AG10803 (cell line): ENCODE data around the gene AURKB.
A peak's percentile ranks its signal among the peaks of the same experiment; 100 is the strongest.
"Not testable (repeated sequence)": the region's sequence is repeated elsewhere in the genome, so short reads cannot be mapped to it uniquely, and the experiment has no call there.

ENCODE experiments used
- DNase-seq: peaks from one replicate; pipeline ENCODE4 v3.0.0; 2010; ENCODE audit warnings: low read depth
- H3K4me3 ChIP-seq: 2 replicates; pipeline ENCODE4 v1.5.1; 2011; ENCODE audit warnings: mild to moderate bottlenecking, low read length, control low read depth
- TF ChIP-seq, protein P1 (sequence below): conservative IDR thresholded peaks from 2 replicates; pipeline ENCODE4 v1.5.1; 2011; ENCODE audit warnings: mild to moderate bottlenecking, low read length, control low read depth, inconsistent platforms

AURKB gene

DNA sequence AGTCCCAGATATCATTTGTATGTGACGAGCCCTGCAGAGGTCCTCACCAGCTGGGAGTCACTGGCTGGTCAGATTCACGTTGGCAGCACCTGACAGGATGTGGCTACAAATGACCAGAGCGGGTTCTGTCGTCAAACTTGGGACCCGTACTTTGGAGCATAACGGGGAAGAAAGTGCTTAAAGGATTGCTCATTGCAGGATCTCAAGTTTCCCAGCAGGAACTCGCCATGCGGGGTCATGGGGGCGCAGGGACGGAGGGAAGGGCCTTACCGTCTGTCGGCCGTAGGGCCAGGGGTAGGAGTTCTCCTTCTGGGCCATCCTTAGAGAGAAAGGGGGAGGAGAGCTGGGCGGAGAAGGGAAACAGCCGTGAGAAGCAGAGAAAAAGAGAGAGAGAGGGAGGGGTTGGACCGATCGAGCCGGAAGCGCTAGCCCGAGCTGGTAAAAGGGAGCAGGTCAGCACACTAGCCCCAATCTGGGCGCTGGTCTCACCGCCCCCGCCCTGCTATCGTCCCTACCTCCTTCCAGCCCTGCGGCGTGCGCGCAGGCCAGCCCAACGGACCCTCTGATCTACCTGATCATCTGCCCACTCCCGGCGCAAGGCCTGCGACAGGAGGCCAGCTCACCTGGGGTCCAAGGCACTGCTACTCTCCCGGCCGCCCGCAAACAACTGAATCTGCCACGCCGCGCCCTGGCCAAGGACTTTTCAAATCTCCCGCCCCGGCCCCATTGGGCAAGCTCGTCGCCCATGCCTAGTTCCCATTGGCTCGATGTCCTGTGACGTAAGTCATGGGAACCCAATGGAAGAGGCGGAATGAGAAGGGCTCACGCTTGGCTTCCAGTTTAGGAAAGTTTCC lies at the start of gene AURKB:
AURKB (minus strand) TSS at position 669 of the 854 bp plus-strand sequence; CDS start at position 318, 351 bp downstream.
- TF ChIP-seq, protein P1, sequence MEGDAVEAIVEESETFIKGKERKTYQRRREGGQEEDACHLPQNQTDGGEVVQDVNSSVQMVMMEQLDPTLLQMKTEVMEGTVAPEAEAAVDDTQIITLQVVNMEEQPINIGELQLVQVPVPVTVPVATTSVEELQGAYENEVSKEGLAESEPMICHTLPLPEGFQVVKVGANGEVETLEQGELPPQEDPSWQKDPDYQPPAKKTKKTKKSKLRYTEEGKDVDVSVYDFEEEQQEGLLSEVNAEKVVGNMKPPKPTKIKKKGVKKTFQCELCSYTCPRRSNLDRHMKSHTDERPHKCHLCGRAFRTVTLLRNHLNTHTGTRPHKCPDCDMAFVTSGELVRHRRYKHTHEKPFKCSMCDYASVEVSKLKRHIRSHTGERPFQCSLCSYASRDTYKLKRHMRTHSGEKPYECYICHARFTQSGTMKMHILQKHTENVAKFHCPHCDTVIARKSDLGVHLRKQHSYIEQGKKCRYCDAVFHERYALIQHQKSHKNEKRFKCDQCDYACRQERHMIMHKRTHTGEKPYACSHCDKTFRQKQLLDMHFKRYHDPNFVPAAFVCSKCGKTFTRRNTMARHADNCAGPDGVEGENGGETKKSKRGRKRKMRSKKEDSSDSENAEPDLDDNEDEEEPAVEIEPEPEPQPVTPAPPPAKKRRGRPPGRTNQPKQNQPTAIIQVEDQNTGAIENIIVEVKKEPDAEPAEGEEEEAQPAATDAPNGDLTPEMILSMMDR: no peak
- peak within 1 kb of the TSS; percentile 84 for H3K4me3 ChIP-seq
- peak; percentile 96 for DNase-seq

DNA sequence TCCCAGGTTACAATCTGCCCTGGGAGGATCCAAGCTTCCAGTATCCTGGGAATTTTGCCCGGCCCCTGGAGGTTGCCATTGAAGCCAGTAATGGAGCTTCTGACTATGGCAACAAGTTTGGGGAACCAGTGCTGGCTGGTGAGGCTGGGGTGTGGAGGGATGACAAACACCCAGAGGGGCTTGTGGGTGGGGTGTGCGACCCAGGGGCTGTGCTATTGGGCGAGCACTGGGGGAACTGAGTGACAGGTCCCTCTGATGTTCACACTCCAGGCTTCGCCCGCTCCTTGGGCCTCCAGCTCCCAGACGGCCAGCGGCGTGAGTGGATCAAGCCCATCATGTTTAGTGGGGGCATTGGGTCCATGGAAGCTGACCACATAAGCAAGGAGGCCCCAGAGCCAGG lies 47.4 kb upstream of the AURKB start:
- no peak overlapping the region for H3K4me3 ChIP-seq
- TF ChIP-seq, protein P1: no peak
- no peak for DNase-seq

DNA sequence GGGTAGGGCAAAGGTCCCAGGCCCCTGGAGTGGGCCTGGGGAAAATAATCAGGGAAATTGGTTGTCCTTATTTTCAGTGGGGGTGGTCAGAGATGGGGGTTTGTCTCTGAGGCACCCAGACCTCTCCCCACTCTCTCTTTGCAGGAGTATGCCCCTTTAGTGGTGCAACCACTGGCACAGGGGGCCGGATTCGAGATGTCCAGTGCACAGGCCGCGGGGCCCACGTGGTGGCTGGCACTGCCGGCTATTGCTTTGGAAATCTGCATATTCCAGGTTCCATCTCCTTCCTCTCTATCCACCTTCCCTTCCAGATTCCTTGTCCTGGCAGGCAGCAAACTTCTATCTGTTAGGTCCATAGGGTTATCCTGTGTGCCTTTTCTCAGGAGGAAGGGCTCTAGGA lies 46.3 kb upstream of the AURKB start:
- TF ChIP-seq, protein P1: no peak
- no peak for DNase-seq
- H3K4me3 ChIP-seq: no peak overlapping the region

DNA sequence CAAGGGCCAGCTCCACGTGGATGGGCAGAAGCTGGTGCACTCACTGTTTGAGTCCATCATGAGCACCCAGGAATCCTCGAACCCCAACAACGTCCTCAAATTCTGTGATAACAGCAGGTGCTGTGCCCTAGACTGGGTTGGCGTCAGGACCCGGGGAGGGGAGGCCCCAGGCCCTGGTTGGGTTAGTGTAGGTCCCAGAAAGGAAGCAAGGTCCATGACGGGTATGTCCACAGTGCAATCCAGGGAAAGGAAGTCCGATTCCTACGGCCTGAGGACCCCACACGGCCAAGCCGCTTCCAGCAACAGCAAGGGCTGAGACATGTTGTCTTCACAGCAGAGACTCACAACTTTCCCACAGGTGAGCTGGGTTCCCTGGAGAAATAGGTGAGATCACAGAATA lies 45.9 kb upstream of the AURKB start:
- H3K4me3 ChIP-seq: no peak overlapping the region
- DNase-seq: no peak
- TF ChIP-seq, protein P1: no peak

DNA sequence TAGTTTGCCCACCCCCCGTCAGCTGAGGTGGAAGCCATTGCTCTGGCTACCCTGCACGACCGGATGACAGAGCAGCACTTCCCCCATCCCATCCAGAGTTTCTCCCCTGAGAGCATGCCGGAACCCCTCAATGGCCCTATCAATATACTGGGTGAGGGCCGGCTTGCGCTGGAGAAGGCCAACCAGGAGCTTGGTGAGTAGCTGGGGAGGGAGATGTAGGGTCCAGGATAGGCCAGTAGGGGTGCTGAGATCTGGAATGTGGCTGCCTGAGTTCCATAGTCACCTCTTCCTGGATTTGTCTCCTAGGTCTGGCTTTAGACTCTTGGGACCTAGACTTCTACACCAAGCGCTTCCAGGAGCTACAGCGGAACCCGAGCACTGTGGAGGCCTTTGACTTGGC lies 45.1 kb upstream of the AURKB start:
- TF ChIP-seq, protein P1: 0 out of 2 replicates have a peak, but pooled peaks have one; percentile 3
- no peak for DNase-seq
- H3K4me3 ChIP-seq: no peak overlapping the region

DNA sequence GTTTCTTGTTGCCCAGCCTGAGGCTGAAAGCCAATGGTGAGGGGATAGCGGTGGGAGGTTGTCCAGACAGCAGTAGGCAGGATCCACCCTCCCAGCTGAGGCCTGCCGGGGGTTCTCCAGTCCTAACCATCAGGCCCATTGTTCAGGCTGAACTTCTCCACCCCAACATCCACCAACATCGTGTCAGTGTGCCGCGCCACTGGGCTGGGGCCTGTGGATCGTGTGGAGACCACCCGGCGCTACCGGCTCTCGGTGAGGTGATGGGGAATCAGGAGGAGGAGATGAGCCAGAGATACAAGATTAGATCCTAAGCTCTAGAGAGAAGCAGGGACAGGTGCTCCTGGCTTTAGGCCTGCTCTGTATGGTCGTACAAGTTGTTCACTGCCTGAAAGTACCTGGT lies 44.5 kb upstream of the AURKB start:
- DNase-seq: no peak
- TF ChIP-seq, protein P1: no peak
- H3K4me3 ChIP-seq: no peak overlapping the region

DNA sequence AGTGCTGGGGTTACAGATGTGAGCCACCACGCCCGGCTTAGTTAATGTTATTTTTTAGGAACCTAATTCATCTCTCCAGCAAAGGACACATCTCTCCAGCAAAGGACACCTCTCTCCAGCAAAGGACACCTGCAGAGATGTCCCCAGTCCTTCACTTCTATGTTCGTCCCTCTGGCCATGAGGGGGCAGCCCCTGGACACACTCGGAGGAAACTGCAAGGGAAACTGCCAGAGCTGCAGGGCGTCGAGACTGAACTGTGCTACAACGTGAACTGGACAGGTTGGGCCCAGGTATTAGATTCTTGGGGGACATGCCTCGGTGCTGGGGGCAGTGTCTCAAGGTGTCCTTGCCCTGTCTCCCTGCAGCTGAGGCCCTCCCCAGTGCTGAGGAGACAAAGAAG lies 43.4 kb upstream of the AURKB start:
- H3K4me3 ChIP-seq: no peak overlapping the region
- TF ChIP-seq, protein P1: peak; percentile 33
- DNase-seq: no peak

DNA sequence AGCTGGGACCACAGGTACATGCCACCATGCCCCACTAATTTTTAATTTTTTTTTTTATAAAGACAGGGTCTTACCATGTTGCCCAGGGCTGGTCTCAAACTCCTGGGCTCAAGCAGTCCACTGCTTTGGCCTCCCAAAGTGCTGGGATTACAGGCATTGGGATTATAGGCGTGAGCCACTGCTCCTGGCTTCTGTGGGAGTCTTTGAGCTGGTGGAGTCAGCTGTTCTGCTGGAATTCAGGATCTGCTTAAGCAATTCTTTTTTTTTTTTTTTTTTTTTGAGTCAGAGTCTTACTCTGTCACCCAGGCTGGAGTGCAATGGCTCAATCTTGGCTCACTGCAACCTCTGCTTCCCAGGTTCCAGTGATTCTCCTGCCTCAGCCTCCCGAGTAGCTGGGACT lies 41.0 kb upstream of the AURKB start:
- H3K4me3 ChIP-seq, DNase-seq: not testable (repeated sequence)
